GM23338 (cell line): ENCODE results near the gene LCN10.

Experiments
- CTCF ChIP-seq, 2 experiments: fragments of 200-600 bp in 1 of 2; sonication (generic) in 1 of 2; conservative IDR thresholded peaks; 2 replicates each; pipeline versions ENCODE4 v1.5.1 to v1.6.1; 2016 to 2017; ENCODE audit warnings: antibody characterized with exemption in 2 of 2, low read depth in 2 of 2, mild to moderate bottlenecking in 2 of 2, moderate library complexity in 1 of 2
- ETS1 ChIP-seq: IDR thresholded peaks from 2 replicates; pipeline ENCODE4 v1.6.1; 2016; ENCODE audit warnings: antibody characterized with exemption
- EZH2 ChIP-seq: fragments of 200-600 bp; sonication (generic); IDR thresholded peaks from one replicate; pipeline ENCODE4 v1.8.0; 2017; ENCODE audit warnings: antibody characterized with exemption, mild to moderate bottlenecking, low read depth; ENCODE audit not compliant: unreplicated experiment
- EZH2phosphoT487 ChIP-seq: fragments of 200-600 bp; sonication (generic); IDR thresholded peaks from one replicate; pipeline ENCODE4 v1.8.1; 2018; ENCODE audit warnings: antibody characterized with exemption; ENCODE audit not compliant: unreplicated experiment
- JUNB ChIP-seq: IDR thresholded peaks from one replicate; pipeline ENCODE4 v1.6.1; 2016; ENCODE audit warnings: antibody characterized with exemption; ENCODE audit not compliant: unreplicated experiment
- POLR2AphosphoS5 ChIP-seq: IDR thresholded peaks from 2 replicates; pipeline ENCODE4 v1.6.1; 2016; ENCODE audit warnings: antibody characterized with exemption, low read depth
- ZNF114 ChIP-seq: fragments of 250-450 bp; sonication (Bioruptor Pico); IDR thresholded peaks from 2 replicates; pipeline ENCODE4 v1.5.0; 2020; ENCODE audit warnings: mild to moderate bottlenecking, moderate library complexity
- TF ChIP-seq, protein P1 (sequence below): IDR thresholded peaks from one replicate; pipeline ENCODE4 v1.6.1; 2018; ENCODE audit warnings: antibody characterized with exemption; ENCODE audit not compliant: unreplicated experiment

- no peak for TF ChIP-seq CTCF (conservative IDR thresholded peaks at IDR 0.05; ENCODE audit: low read depth in 2 of 2)
- TF ChIP-seq JUNB = no peak
- no peak for TF ChIP-seq POLR2AphosphoS5
- TF ChIP-seq EZH2phosphoT487 = no peak
- TF ChIP-seq, protein P1, sequence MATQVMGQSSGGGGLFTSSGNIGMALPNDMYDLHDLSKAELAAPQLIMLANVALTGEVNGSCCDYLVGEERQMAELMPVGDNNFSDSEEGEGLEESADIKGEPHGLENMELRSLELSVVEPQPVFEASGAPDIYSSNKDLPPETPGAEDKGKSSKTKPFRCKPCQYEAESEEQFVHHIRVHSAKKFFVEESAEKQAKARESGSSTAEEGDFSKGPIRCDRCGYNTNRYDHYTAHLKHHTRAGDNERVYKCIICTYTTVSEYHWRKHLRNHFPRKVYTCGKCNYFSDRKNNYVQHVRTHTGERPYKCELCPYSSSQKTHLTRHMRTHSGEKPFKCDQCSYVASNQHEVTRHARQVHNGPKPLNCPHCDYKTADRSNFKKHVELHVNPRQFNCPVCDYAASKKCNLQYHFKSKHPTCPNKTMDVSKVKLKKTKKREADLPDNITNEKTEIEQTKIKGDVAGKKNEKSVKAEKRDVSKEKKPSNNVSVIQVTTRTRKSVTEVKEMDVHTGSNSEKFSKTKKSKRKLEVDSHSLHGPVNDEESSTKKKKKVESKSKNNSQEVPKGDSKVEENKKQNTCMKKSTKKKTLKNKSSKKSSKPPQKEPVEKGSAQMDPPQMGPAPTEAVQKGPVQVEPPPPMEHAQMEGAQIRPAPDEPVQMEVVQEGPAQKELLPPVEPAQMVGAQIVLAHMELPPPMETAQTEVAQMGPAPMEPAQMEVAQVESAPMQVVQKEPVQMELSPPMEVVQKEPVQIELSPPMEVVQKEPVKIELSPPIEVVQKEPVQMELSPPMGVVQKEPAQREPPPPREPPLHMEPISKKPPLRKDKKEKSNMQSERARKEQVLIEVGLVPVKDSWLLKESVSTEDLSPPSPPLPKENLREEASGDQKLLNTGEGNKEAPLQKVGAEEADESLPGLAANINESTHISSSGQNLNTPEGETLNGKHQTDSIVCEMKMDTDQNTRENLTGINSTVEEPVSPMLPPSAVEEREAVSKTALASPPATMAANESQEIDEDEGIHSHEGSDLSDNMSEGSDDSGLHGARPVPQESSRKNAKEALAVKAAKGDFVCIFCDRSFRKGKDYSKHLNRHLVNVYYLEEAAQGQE = no peak
- no peak for TF ChIP-seq EZH2
- TF ChIP-seq ZNF114 (CRISPR knock-in tag) = no peak
- no peak for TF ChIP-seq ETS1
These were observed 16.6 kb downstream of the LCN10 start for GRCh38 chr9:136726118-136726517.
